AG20443 (cell line): ENCODE results near the gene SLC16A10.
A peak's percentile ranks its signal among the peaks of the same experiment; 100 is the strongest.

Experiments used
- DNase-seq: peaks from one replicate; pipeline ENCODE4 v3.0.0; 2012; ENCODE audit warnings: low spot score, mixed read lengths

SLC16A10 gene

GRCh38 chr6:111260570-111261298 is 173.4 kb downstream of the SLC16A10 start:
- no peak for DNase-seq

DNA sequence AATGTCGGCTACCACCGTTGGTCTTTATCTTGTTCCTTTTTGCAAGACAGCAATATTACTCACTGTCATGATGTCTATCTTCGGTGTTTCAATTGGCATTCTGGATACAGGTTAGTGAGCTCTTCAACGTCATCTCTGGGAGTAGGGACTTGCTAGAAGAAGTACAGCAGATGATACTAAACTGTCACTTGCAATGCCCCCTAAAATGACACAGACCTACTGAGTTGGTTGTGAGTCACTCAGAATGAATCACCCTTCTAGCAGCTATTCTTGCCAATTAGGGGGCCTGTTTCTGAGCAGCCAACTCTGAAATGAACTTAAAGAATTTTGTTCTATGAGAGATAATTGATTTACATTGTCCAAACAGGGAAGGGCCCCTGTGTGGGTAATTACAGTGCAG is 176.5 kb downstream of the SLC16A10 start:
- peak; percentile 78 for DNase-seq

GRCh38 chr6:111265842-111266241 is 178.5 kb downstream of the SLC16A10 start:
- DNase-seq: no peak

DNA sequence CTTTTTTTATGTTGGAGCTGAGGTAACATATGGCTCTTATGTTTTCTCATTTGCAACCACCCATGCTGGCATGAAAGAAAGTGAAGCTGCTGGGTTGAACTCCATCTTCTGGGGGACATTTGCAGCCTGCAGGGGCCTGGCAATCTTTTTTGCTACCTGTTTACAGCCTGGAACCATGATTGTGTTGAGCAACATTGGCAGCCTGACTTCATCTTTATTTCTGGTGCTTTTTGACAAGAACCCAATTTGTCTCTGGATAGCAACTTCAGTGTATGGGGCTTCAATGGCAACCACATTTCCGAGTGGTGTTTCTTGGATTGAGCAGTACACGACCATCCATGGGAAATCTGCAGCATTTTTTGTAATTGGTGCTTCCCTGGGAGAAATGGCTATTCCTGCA is 179.0 kb downstream of the SLC16A10 start:
- DNase-seq: no peak

- DNase-seq: no peak
Observed at GRCh38 chr6:111267764-111268333, 180.5 kb downstream of the SLC16A10 start.

DNA sequence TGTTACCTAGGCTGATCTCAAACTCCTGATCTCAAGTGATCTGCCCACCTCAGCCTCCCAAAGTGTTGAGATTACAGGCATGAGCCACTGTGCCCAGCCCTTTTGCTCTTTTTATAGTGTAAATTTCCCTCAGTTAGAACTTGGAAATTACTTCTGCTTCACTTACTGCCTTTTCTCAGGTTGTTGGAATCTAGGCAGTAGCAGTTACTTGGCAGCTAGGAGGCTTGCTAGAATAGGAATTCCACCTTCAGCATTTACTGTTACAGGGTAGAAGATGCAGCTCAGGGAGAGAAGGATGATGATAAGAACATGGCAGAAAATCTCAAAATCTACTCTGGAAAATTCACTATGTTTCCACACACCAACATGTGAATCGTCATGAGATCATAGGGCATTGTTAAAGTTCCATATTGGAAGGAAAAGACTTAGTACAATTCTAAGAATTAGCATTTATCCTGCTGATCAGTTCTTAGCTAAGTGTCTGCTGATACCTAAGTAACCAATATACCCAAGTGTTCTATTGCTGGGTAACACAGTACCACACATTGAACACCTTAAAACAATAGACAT is 182.2 kb downstream of the SLC16A10 start:
- no peak for DNase-seq

- no peak for DNase-seq
Observed at GRCh38 chr6:111270121-111270520, 182.8 kb downstream of the SLC16A10 start.

DNA sequence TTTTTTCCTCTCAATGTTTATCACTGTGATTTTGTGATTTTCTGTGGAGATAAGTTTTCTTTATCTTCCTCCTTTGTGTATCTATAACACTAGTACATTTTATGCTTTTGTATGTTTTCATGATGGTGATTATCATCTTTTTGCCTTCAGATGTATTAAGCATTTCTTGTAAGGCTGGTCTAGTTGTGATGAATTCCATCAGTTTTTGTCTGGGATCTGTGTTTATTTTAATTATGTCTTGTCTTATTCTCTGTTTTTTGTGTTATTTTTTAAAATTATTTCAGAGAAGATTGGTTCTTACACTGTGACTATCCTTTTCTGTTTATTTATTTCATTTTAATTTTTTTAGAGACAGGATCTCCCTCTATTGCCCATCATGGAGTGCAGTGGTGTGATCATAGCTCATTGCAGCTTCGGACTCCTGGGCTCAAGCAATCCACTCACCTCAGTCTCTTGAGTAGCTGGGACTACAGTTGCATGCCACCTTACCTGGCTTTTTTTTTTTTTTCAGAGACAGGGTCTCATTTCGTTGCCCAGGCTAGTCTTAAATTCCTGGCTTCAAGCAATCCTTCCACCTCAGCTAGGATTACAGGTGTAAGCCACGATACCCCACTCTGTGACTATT is 187.4 kb downstream of the SLC16A10 start:
- no peak for DNase-seq

DNA sequence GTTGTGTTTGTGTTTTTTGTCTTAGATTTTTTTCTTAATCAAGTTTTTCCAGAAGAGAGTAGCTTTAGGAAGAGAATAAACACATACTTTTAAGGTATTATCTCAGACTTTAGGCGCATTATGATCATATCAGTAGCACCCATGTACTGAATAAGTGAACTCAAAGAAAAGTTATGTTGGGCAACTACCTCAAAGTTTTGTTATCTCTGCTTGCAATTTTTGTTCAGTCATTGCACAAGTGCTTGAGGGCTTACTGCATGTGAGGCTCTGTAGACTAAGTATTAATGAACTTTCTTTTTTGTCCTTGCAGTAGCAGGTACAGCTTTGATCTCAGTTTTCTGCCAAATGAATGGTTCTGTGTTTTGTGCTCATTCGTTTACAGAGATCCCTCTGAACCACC is 189.0 kb downstream of the SLC16A10 start:
- no peak for DNase-seq

DNA sequence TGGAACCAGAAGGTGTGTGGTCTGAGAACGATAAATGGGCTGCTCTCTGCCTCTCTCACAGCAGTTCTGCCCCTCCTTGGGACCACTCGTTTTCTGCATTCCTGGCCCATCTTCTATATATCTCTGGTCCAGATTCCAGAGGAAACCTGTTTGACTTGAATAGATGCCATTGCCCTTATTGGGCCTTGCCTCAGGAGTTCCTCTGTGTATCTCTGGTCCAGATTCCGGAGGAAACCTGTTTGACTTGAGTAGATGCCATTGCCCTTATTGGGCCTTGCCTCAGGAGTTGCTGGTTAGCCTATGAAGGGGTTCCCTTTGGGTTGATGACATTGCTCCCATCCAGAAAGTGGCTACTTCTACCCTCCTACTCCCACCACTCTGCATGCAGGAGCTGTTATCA is 189.4 kb downstream of the SLC16A10 start:
- no peak for DNase-seq

DNA sequence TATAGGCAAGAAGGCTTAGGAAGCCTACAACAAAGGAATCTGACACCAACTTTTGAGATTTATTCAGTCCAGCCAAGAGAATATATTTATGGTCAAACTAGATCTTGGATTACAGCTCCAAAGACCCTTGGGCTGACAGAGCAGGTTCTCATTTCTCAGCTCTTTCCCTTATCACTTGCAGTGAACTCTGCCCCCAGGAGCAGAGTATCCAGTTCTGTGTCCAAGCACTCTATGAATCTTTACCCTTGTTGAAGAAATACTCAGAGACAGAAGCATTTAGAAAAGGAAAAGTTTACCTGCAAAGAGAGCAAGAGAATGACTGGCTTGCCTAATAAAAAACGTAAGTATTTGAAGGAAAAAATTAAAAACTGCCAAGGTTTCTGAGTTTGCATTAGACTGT is 190.5 kb downstream of the SLC16A10 start:
- DNase-seq: no peak

DNA sequence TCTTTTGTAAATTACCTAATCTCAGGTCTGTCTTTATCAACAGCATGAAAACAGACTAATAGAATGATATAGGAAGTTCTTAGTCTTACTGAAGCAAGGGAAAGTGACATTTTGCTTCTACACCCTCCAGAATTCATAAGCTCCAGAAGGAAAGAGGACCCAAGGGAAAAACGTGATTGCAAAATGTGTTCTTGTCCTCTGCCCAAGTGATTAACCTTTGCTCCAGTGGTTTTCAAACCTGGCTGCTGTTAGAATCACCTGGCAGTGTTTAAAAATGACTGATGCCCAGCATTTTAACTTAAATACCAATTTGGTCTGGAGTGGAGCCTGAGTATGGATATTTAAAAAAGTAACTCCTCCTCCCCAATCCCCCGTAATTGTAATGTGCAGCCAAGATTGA is 191.4 kb downstream of the SLC16A10 start:
- DNase-seq: no peak

GRCh38 chr6:111280445-111280955 is 193.2 kb downstream of the SLC16A10 start:
- no peak for DNase-seq
